PFSK-1 (cell line): Measurements from ENCODE around the gene NUDT3.

Experiments used
- FOXP2 ChIP-seq: optimal IDR thresholded peaks from 2 replicates; pipeline ENCODE3; 2011; ENCODE audit warnings: borderline replicate concordance, control low read depth, inconsistent platforms; ENCODE audit not compliant: insufficient read depth; ENCODE audit errors: extremely low read length, extremely low read depth
- POLR2AphosphoS5 ChIP-seq: IDR thresholded peaks from 2 replicates; pipeline ENCODE4 v1.6.1; 2012; ENCODE audit warnings: low read depth, mild to moderate bottlenecking, control low read depth, low read length, moderate library complexity
- REST ChIP-seq, 2 experiments: IDR thresholded peaks; 2 replicates each; pipeline versions ENCODE4 v1.6.1 to v1.8.0; 2011 to 2012; ENCODE audit warnings: low read depth in 2 of 2, low read length in 2 of 2, control low read depth in 1 of 2, inconsistent platforms in 1 of 2, mild to moderate bottlenecking in 1 of 2, moderate library complexity in 1 of 2; ENCODE audit not compliant: insufficient read depth in 1 of 2
- SIN3A ChIP-seq: IDR thresholded peaks from 2 replicates; pipeline ENCODE4 v1.6.1; 2012; ENCODE audit warnings: mild to moderate bottlenecking, low read length, moderate library complexity, borderline replicate concordance; ENCODE audit not compliant: insufficient read depth
- TAF1 ChIP-seq: IDR thresholded peaks from 2 replicates; pipeline ENCODE4 v1.6.1; 2012; ENCODE audit warnings: low read length, control low read depth, borderline replicate concordance; ENCODE audit not compliant: insufficient read depth

GRCh38 chr6:34246563-34247391, 145.7 kb downstream of the NUDT3 start:
- TF ChIP-seq POLR2AphosphoS5 = peak; percentile 88
- TF ChIP-seq REST (IDR thresholded peaks at IDR 0.05; ENCODE audit: insufficient read depth in 1 of 2, low read depth in 2 of 2, low read length in 2 of 2) = no peak
- no peak for TF ChIP-seq SIN3A
- TF ChIP-seq TAF1 = no peak
- no peak for TF ChIP-seq FOXP2
